ENCODE data around the gene TBX21. TPM values are rescaled to one million over a fixed set of nuclear protein-coding genes. Genes with fewer than 3 reads are reported as not detected.

The TBX21 gene
- total and polyA plus RNA-seq, 11 donors: 0.07 to 3.2 (median 0.21) TPM; not detected in 2

DNA sequence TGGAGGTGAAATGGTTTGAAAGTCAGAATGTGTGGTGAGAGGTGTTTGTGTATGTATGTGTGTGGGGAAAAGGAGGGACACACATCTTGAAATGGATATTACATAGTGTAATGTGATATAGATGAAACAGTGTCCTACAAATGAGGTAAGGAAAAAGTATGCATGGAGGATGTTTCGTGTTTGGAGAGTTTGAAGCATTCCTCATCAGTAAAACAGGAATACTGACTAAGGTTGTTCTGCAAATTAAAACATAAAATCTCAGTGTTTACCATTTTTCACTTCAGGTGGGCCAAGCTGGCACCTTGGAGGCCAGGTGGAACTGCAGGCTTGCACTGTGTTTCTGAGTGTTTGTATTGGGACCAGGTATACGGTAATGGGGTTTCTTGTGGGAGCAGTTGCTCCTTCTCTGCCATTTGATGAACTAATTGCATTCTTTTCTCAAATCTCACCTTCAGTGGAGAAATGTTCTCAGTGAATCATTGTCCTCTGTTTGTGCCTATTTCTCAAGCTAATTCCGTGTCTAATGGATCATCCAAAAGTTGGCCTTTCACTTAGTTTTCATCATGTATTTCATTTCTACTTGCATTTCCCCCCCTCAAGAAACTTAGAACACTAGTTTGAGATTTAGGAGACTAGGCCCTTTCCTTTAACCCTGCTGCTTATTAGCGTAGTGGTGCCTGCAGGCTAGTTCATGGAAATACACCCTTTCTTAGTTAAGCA, 47.3 kb upstream of the TBX21 start:
- Histone ChIP-seq H3K4me1 (peaks cover 0 to 25% (median 4%) of the 10 kb centered on the region in 12 donors), H3K27me3 (no peaks in the 10 kb centered on the region), H3K36me3 (peaks cover under 1 to 67% (median 51%) of the 10 kb centered on the region in 9 donors), H3K9me3 (no peaks in the 10 kb centered on the region), H3K4me3 (no peak overlapping the region), H3K27ac (no peak overlapping the region)
- DNase-seq (no peak), ATAC-seq (no peak)
- intact Hi-C loops (cut with DNase I): no loop called here
- no peak for TF ChIP-seq POLR2A (IDR thresholded peaks at IDR 0.05)
- TF ChIP-seq, protein P1, sequence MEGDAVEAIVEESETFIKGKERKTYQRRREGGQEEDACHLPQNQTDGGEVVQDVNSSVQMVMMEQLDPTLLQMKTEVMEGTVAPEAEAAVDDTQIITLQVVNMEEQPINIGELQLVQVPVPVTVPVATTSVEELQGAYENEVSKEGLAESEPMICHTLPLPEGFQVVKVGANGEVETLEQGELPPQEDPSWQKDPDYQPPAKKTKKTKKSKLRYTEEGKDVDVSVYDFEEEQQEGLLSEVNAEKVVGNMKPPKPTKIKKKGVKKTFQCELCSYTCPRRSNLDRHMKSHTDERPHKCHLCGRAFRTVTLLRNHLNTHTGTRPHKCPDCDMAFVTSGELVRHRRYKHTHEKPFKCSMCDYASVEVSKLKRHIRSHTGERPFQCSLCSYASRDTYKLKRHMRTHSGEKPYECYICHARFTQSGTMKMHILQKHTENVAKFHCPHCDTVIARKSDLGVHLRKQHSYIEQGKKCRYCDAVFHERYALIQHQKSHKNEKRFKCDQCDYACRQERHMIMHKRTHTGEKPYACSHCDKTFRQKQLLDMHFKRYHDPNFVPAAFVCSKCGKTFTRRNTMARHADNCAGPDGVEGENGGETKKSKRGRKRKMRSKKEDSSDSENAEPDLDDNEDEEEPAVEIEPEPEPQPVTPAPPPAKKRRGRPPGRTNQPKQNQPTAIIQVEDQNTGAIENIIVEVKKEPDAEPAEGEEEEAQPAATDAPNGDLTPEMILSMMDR (IDR thresholded peaks at IDR 0.05): no peak
- WGBS, 4 donors: 87 to 95% (median 93%) methylated on average over 4 of the region's 4 CpGs

DNA sequence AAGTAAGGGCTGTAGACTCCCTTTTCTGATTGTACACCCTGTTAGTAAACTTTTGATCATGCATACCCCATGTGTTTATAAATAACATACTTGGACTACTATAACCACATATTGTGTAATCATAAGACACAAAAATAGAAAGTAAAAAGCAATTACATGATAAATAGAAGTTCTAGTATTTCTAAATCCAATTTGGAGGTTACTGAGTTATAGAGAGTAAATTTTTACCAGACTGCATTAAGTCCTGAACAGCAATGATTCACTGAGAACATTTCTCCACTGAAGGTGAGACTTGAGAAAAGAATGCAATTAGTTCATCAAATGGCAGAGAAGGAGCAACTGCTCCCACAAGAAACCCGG, 46.8 kb upstream of the TBX21 start:
- H3K4me1 ChIP-seq: peaks cover 0 to 25% (median 4%) of the 10 kb centered on the region in 12 donors
- H3K36me3 ChIP-seq: peaks cover 0 to 62% (median 45%) of the 10 kb centered on the region in 9 donors
- TF ChIP-seq, protein P1 (IDR thresholded peaks at IDR 0.05): no peak
- TF ChIP-seq POLR2A (IDR thresholded peaks at IDR 0.05): no peak
- H3K4me3 ChIP-seq: no peak overlapping the region
- no peak overlapping the region for H3K27ac ChIP-seq
- intact Hi-C loops (cut with DNase I): no loop called here
- no peaks in the 10 kb centered on the region for H3K9me3 ChIP-seq
- DNase-seq: no peak
- ATAC-seq: no peak
- WGBS, 4 donors: 77 to 95% (median 88%) methylated on average over 1 of the region's 1 CpG
- no peaks in the 10 kb centered on the region for H3K27me3 ChIP-seq

DNA sequence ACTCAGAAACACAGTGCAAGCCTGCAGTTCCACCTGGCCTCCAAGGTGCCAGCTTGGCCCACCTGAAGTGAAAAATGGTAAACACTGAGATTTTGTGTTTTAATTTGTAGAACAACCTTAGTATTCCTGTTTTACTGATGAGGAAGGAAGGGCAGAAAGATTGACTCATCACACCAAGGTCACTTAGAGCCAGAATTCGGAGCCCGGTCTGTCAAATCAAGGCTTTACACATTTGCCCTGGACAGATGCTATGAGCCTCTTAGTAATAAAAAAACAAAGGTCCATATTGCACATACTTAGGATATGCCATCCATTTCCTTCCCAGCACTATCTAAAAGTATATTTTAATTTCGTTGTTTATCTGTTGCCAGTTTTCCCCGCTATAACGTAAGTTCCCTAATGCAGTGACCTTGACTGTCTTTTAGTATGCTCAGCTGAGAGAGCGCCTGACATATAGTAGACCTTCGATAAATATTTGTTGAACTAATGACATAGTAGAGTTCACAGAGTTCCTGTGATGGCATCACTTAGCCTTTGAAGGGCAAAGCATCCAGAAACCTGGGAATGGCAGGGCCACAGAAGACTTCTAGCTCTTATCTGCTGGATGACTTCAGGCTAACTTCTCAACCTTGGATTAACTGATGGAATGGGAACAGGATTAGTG, 46.2 kb upstream of the TBX21 start:
- Histone ChIP-seq H3K9me3 (no peaks in the 10 kb centered on the region), H3K27me3 (no peaks in the 10 kb centered on the region), H3K27ac (no peak overlapping the region), H3K4me1 (peaks cover 0 to 25% (median 4%) of the 10 kb centered on the region in 12 donors), H3K36me3 (peaks cover 0 to 56% (median 40%) of the 10 kb centered on the region in 9 donors), H3K4me3 (no peak overlapping the region)
- no peak for ATAC-seq
- intact Hi-C loops (cut with DNase I): no loop called here
- WGBS, 4 donors: 83 to 92% (median 86%) methylated on average over 7 of the region's 7 CpGs
- DNase-seq: no peak
- no peak for TF ChIP-seq POLR2A (IDR thresholded peaks at IDR 0.05)
- TF ChIP-seq, protein P1 (IDR thresholded peaks at IDR 0.05): no peak

DNA sequence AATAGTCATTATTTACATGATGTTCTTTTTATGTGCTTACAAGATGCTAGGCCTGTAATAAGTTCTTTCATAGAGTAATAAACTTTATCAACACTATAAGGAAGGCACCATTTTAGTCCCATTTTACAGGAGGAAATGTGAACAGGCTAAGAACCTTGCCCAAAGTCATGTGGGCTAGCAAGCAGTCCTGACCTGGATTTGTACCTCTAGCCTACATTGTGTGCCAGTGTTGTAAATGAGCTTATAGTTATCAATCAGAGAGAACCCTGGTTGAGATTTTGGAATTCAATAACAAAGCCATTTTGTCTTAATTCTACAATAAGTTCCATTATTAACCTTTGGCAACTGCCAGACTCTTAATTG, 45.7 kb upstream of the TBX21 start:
- Histone ChIP-seq H3K4me1 (peaks cover 0 to 28% (median 4%) of the 10 kb centered on the region in 12 donors), H3K27me3 (no peaks in the 10 kb centered on the region), H3K9me3 (no peaks in the 10 kb centered on the region), H3K27ac (no peak overlapping the region), H3K36me3 (peaks cover 0 to 51% (median 35%) of the 10 kb centered on the region in 9 donors), H3K4me3 (no peak overlapping the region)
- intact Hi-C loops (cut with DNase I): no loop called here
- no peak for ATAC-seq
- TF ChIP-seq, protein P1 (IDR thresholded peaks at IDR 0.05): no peak
- no peak for TF ChIP-seq POLR2A (IDR thresholded peaks at IDR 0.05)
- no peak for DNase-seq

Measured in heart left ventricle (tissue), 16 donors.